HepG2 (cell line): Measurements from ENCODE around the gene SNX19.

Experiments used
- BRCA1 ChIP-seq: sonication (generic); formaldehyde crosslinking; IDR thresholded peaks from 2 replicates; pipeline ENCODE4 v1.4.0; 2020; ENCODE audit warnings: missing genetic modification reagents
- CEBPB ChIP-seq: IDR thresholded peaks from 2 replicates; pipeline ENCODE4 v1.6.1; 2011; ENCODE audit warnings: low read depth, low read length, improper control_type of control experiment, borderline replicate concordance
- CEBPZ ChIP-seq: IDR thresholded peaks from 2 replicates; pipeline ENCODE4 v1.6.1; 2012; ENCODE audit warnings: low read length, improper control_type of control experiment
- CTCF ChIP-seq: sonication (generic); formaldehyde crosslinking; IDR thresholded peaks from 2 replicates; pipeline ENCODE4 v1.5.0; 2020; ENCODE audit warnings: mild to moderate bottlenecking, missing genetic modification reagents, moderate library complexity
- ELK4 ChIP-seq: sonication (generic); formaldehyde crosslinking; IDR thresholded peaks from 2 replicates; pipeline ENCODE4 v1.9.0; 2021; ENCODE audit warnings: missing genetic modification reagents, borderline replicate concordance
- EP300 ChIP-seq, 3 experiments: sonication (generic) in 1 of 3; formaldehyde crosslinking in 1 of 3; IDR thresholded peaks; 2 replicates each; pipeline versions ENCODE4 v1.5.1 to v1.6.1; 2011 to 2020; ENCODE audit warnings: low read depth in 2 of 3, low read length in 2 of 3, borderline replicate concordance in 1 of 3, improper control_type of control experiment in 1 of 3, mild to moderate bottlenecking in 1 of 3, missing genetic modification reagents in 1 of 3, moderate library complexity in 1 of 3
- HNRNPK ChIP-seq: fragments of 200-400 bp; formaldehyde crosslinking; IDR thresholded peaks from 2 replicates; pipeline ENCODE4 v1.6.1; 2018; ENCODE audit warnings: low read length, low read depth, moderate library complexity, mild to moderate bottlenecking; ENCODE audit not compliant: poor library complexity, severe bottlenecking
- JUN ChIP-seq: sonication (generic); formaldehyde crosslinking; IDR thresholded peaks from 2 replicates; pipeline ENCODE4 v1.4.0; 2020; ENCODE audit warnings: mild to moderate bottlenecking, missing genetic modification reagents
- POGZ ChIP-seq: sonication (generic); formaldehyde crosslinking; IDR thresholded peaks from 2 replicates; pipeline ENCODE4 v1.4.0; 2020; ENCODE audit warnings: mild to moderate bottlenecking, missing genetic modification reagents
- POLR2A ChIP-seq, 2 experiments: IDR thresholded peaks; 2 replicates each; pipeline ENCODE4 v1.6.1; 2011; ENCODE audit warnings: low read depth in 2 of 2, low read length in 2 of 2, mild to moderate bottlenecking in 1 of 2, moderate library complexity in 1 of 2; ENCODE audit not compliant: insufficient read depth in 1 of 2
- SMAD1 ChIP-seq: sonication (generic); formaldehyde crosslinking; IDR thresholded peaks from 2 replicates; pipeline ENCODE4 v1.4.0; 2020; ENCODE audit warnings: missing genetic modification reagents, low read depth, mild to moderate bottlenecking, borderline replicate concordance
- ZFP36 ChIP-seq: fragments of 150-350 bp; IDR thresholded peaks from 2 replicates; pipeline ENCODE4 v1.6.1; 2018; ENCODE audit warnings: borderline replicate concordance, low read length, low read depth; ENCODE audit not compliant: partially characterized antibody
- ZNF776 ChIP-seq: sonication (generic); formaldehyde crosslinking; IDR thresholded peaks from 2 replicates; pipeline ENCODE4 v1.4.0; 2020; ENCODE audit warnings: mild to moderate bottlenecking, missing genetic modification reagents

- no peak for TF ChIP-seq EP300 (IDR thresholded peaks at IDR 0.05; ENCODE audit: low read depth in 2 of 2, low read length in 2 of 2)
- TF ChIP-seq EP300 (CRISPR knock-in tag; IDR thresholded peaks at IDR 0.05; ENCODE audit: borderline replicate concordance): no peak
- TF ChIP-seq JUN (CRISPR knock-in tag): no peak
- TF ChIP-seq CTCF (CRISPR knock-in tag): no peak
- no peak for TF ChIP-seq CEBPZ
- TF ChIP-seq ZNF776 (CRISPR knock-in tag): no peak
- TF ChIP-seq SMAD1 (CRISPR knock-in tag): no peak
- TF ChIP-seq BRCA1 (CRISPR knock-in tag): no peak
- no peak for TF ChIP-seq CEBPB
- no peak for TF ChIP-seq POLR2A (IDR thresholded peaks at IDR 0.05; ENCODE audit: insufficient read depth in 1 of 2, low read depth in 2 of 2, low read length in 2 of 2)
- no peak for TF ChIP-seq POGZ (CRISPR knock-in tag)
- TF ChIP-seq ELK4 (CRISPR knock-in tag): no peak
- no peak for TF ChIP-seq HNRNPK
- TF ChIP-seq ZFP36: no peak
These were observed 67.7 kb downstream of the SNX19 start for GRCh38 chr11:130848361-130849214.
